Stimulated activated CD4-positive, alpha-beta T cell treated with anti-CD3 and anti-CD28 coated beads, Interleukin-4, amount 100 ng/mL, for 1 hour (primary cell): ENCODE results near the gene ZDHHC14.

Experiments used
- DNase-seq: peaks from one replicate; pipeline ENCODE4 v3.0.0-alpha.2; 2020

Gene ZDHHC14

GRCh38 chr6:157494132-157494710 lies 113.2 kb downstream of the ZDHHC14 start:
- DNase-seq, result no peak

- no peak for DNase-seq
These were observed 115.6 kb downstream of the ZDHHC14 start for GRCh38 chr6:157496534-157497095.

- no peak for DNase-seq
These were observed 116.6 kb downstream of the ZDHHC14 start for GRCh38 chr6:157497579-157497978.

GRCh38 chr6:157498817-157499216 lies 117.8 kb downstream of the ZDHHC14 start:
- DNase-seq, result no peak

GRCh38 chr6:157500022-157500421 lies 119.0 kb downstream of the ZDHHC14 start:
- DNase-seq, result no peak

- DNase-seq, result no peak
These were observed 122.2 kb downstream of the ZDHHC14 start for GRCh38 chr6:157503018-157503747.

GRCh38 chr6:157505912-157506491 lies 125.0 kb downstream of the ZDHHC14 start:
- no peak for DNase-seq

- DNase-seq, result no peak
These were observed 129.6 kb downstream of the ZDHHC14 start for GRCh38 chr6:157510323-157511188.

GRCh38 chr6:157511682-157512381 lies 130.8 kb downstream of the ZDHHC14 start:
- DNase-seq, result no peak

GRCh38 chr6:157512382-157512682 lies 131.3 kb downstream of the ZDHHC14 start:
- DNase-seq, result no peak

GRCh38 chr6:157513004-157513603 lies 132.1 kb downstream of the ZDHHC14 start:
- DNase-seq, result no peak

- no peak for DNase-seq
These were observed 132.9 kb downstream of the ZDHHC14 start for GRCh38 chr6:157513619-157514485.

GRCh38 chr6:157514659-157515496 lies 133.9 kb downstream of the ZDHHC14 start:
- no peak for DNase-seq

GRCh38 chr6:157516319-157517026 lies 135.5 kb downstream of the ZDHHC14 start:
- DNase-seq, result no peak

GRCh38 chr6:157517601-157518359 lies 136.8 kb downstream of the ZDHHC14 start:
- no peak for DNase-seq

GRCh38 chr6:157518397-157519250 lies 137.6 kb downstream of the ZDHHC14 start:
- no peak for DNase-seq

GRCh38 chr6:157519255-157520116 lies 138.5 kb downstream of the ZDHHC14 start:
- no peak for DNase-seq
